Smooth muscle cell (in vitro differentiated cells): ENCODE data around the gene GIGYF2. TPM values are rescaled to one million over a fixed set of nuclear protein-coding genes. Genes with fewer than 3 reads are reported as not detected.

Source experiments
- DNase-seq: peaks from one replicate; lab custom pipeline; 2025; ENCODE audit not compliant: unreplicated experiment; lab: John Stamatoyannopoulos, UW
- H2AFZ ChIP-seq: fragments of 200-600 bp; sonication (generic); 2 replicates; pipeline ENCODE4 v1.6.0; 2016; ENCODE audit warnings: antibody characterized with exemption, low read depth, mild to moderate bottlenecking
- H3F3A ChIP-seq: fragments of 200-600 bp; sonication (generic); 2 replicates; pipeline ENCODE4 v1.6.0; 2017; ENCODE audit warnings: antibody characterized with exemption, low read depth
- H3K27ac ChIP-seq: fragments of 200-600 bp; sonication (generic); 2 replicates; pipeline ENCODE4 v1.5.1; 2016; ENCODE audit warnings: low read depth, mild to moderate bottlenecking
- H3K27me3 ChIP-seq: fragments of 200-600 bp; sonication (generic); 2 replicates; pipeline ENCODE4 v1.6.1; 2016; ENCODE audit warnings: low read depth, mild to moderate bottlenecking
- H3K36me3 ChIP-seq: fragments of 200-600 bp; sonication (generic); 2 replicates; pipeline ENCODE4 v1.5.1; 2016; ENCODE audit warnings: low read depth
- H3K4me1 ChIP-seq: fragments of 200-600 bp; sonication (generic); 2 replicates; pipeline ENCODE4 v1.5.1; 2016; ENCODE audit warnings: low read depth
- H3K4me2 ChIP-seq: fragments of 200-600 bp; sonication (generic); 2 replicates; pipeline ENCODE4 v1.6.0; 2016; ENCODE audit warnings: mild to moderate bottlenecking
- H3K4me3 ChIP-seq: fragments of 200-600 bp; sonication (generic); 2 replicates; pipeline ENCODE4 v1.5.1; 2016; ENCODE audit warnings: mild to moderate bottlenecking
- H3K79me2 ChIP-seq: fragments of 200-600 bp; sonication (generic); 2 replicates; pipeline ENCODE4 v1.6.0; 2016; ENCODE audit warnings: low read depth, mild to moderate bottlenecking
- H3K9ac ChIP-seq: fragments of 200-600 bp; sonication (generic); 2 replicates; pipeline ENCODE4 v1.6.0; 2016; ENCODE audit warnings: low read depth
- H3K9me3 ChIP-seq: fragments of 200-600 bp; sonication (generic); replicated peaks from 2 replicates; pipeline ENCODE4 v1.5.1; 2016; ENCODE audit warnings: low read depth
- H4K20me1 ChIP-seq: fragments of 200-600 bp; sonication (generic); 2 replicates; pipeline ENCODE4 v1.6.0; 2016; ENCODE audit warnings: low read depth
- CTCF ChIP-seq: fragments of 200-600 bp; sonication (generic); IDR thresholded peaks from 2 replicates; pipeline ENCODE4 v1.5.1; 2017; ENCODE audit warnings: borderline replicate concordance, mild to moderate bottlenecking, antibody characterized with exemption; ENCODE audit not compliant: insufficient read depth, poor library complexity, severe bottlenecking
- WGBS: methylation state at CpG from one replicate; pipeline ENCODE4 v1.1.7; 2016; ENCODE audit warnings: low lambda C conversion rate; 5-methylcytosine and 5-hydroxymethylcytosine counted together
- polyA plus RNA-seq: library from polyadenylated mRNA; unstranded; fragments of >200 nt; fragmentation: Nextera tagmentation; extraction: Ambion mirVana; gene quantifications from 2 replicates; pipeline ENCODE4 v1.2.1, GENCODE V29; 2016
- total RNA-seq: library from RNA; depleted of rRNA; stranded (reverse); fragments of >200 nt; gene quantifications from 2 replicates; pipeline ENCODE4 v1.2.3, GENCODE V29; 2014

Gene GIGYF2
- total and polyA plus RNA-seq, 2 experiments from 2014 or later: 16.2 to 57.6 TPM

GRCh38 chr2:232802091-232802490 lies 105.0 kb downstream of the GIGYF2 start:
- H3K4me2 ChIP-seq: no peak overlapping the region
- no peaks in the 10 kb centered on the region for H3K4me1 ChIP-seq
- no peak overlapping the region for H3K9ac ChIP-seq
- no peak for TF ChIP-seq CTCF
- no peak overlapping the region for H3K27ac ChIP-seq
- H3K27me3 ChIP-seq: no peaks in the 10 kb centered on the region
- peaks cover 31% of the 10 kb centered on the region for H3K36me3 ChIP-seq
- no peak overlapping the region for H2AFZ ChIP-seq
- peaks cover 28% of the 10 kb centered on the region for H3K79me2 ChIP-seq
- no peaks in the 10 kb centered on the region for H3F3A ChIP-seq
- 98% methylated on average over 3 of the region's 3 CpGs for WGBS
- peaks cover 8% of the 10 kb centered on the region for H3K9me3 ChIP-seq
- H4K20me1 ChIP-seq: peaks cover 15% of the 10 kb centered on the region
- no peak overlapping the region for H3K4me3 ChIP-seq
- DNase-seq: no peak

- Histone ChIP-seq H3K4me3 (no peak overlapping the region), H2AFZ (no peak overlapping the region), H3K9me3 (no peaks in the 10 kb centered on the region), H3K4me1 (no peaks in the 10 kb centered on the region), H3K9ac (no peak overlapping the region), H3F3A (no peaks in the 10 kb centered on the region), H3K79me2 (peaks cover 2% of the 10 kb centered on the region), H3K27ac (no peak overlapping the region), H4K20me1 (peaks cover 9% of the 10 kb centered on the region), H3K27me3 (no peaks in the 10 kb centered on the region), H3K36me3 (peaks cover 12% of the 10 kb centered on the region), H3K4me2 (no peak overlapping the region)
- 98% methylated on average over 5 of the region's 5 CpGs for WGBS
- TF ChIP-seq CTCF: no peak
- no peak for DNase-seq
Observed at GRCh38 chr2:232809349-232810124, 112.4 kb downstream of the GIGYF2 start.

- no peak overlapping the region for H2AFZ ChIP-seq
- H3K4me1 ChIP-seq: no peaks in the 10 kb centered on the region
- DNase-seq: no peak
- H3K4me3 ChIP-seq: no peak overlapping the region
- H3K4me2 ChIP-seq: no peak overlapping the region
- H3F3A ChIP-seq: no peaks in the 10 kb centered on the region
- H3K27me3 ChIP-seq: no peaks in the 10 kb centered on the region
- H3K27ac ChIP-seq: no peak overlapping the region
- H3K79me2 ChIP-seq: no peaks in the 10 kb centered on the region
- peaks cover 12% of the 10 kb centered on the region for H4K20me1 ChIP-seq
- H3K9me3 ChIP-seq: no peaks in the 10 kb centered on the region
- peaks cover 21% of the 10 kb centered on the region for H3K36me3 ChIP-seq
- no peak overlapping the region for H3K9ac ChIP-seq
- TF ChIP-seq CTCF: no peak
- WGBS: 96% methylated on average over 1 of the region's 1 CpG
Observed at GRCh38 chr2:232810444-232810843, 113.3 kb downstream of the GIGYF2 start.

GRCh38 chr2:232815569-232815968 lies 118.4 kb downstream of the GIGYF2 start:
- Histone ChIP-seq H3K4me3 (no peak overlapping the region), H3K4me2 (no peak overlapping the region), H4K20me1 (peaks cover 10% of the 10 kb centered on the region), H3K27me3 (no peaks in the 10 kb centered on the region), H3K4me1 (no peaks in the 10 kb centered on the region), H3K27ac (no peak overlapping the region), H2AFZ (no peak overlapping the region), H3F3A (no peaks in the 10 kb centered on the region), H3K9ac (no peak overlapping the region), H3K9me3 (no peaks in the 10 kb centered on the region), H3K79me2 (no peaks in the 10 kb centered on the region), H3K36me3 (peaks cover 46% of the 10 kb centered on the region)
- TF ChIP-seq CTCF: no peak
- DNase-seq: no peak
- WGBS: 100% methylated on average over 3 of the region's 3 CpGs
